GM12865 (cell line): Measurements from ENCODE around the gene RFXANK.

Experiments used
- DNase-seq: peaks from one replicate; pipeline ENCODE4 v3.0.0; 2010; ENCODE audit warnings: low read depth
- H3K4me3 ChIP-seq: 2 replicates; pipeline ENCODE4 v1.5.1; 2011; ENCODE audit warnings: mild to moderate bottlenecking, low read depth, low read length, control low read depth
- CTCF ChIP-seq: IDR thresholded peaks from 2 replicates; pipeline ENCODE4 v1.5.1; 2011; ENCODE audit warnings: low read length, control low read depth, low read depth, inconsistent platforms; ENCODE audit not compliant: insufficient read depth; ENCODE audit errors: missing control alignments

RFXANK gene

GRCh38 chr19:19230999-19231398, 38.9 kb downstream of the RFXANK start:
- no peak for TF ChIP-seq CTCF
- no peak for DNase-seq
- H3K4me3 ChIP-seq: no peak overlapping the region

DNA sequence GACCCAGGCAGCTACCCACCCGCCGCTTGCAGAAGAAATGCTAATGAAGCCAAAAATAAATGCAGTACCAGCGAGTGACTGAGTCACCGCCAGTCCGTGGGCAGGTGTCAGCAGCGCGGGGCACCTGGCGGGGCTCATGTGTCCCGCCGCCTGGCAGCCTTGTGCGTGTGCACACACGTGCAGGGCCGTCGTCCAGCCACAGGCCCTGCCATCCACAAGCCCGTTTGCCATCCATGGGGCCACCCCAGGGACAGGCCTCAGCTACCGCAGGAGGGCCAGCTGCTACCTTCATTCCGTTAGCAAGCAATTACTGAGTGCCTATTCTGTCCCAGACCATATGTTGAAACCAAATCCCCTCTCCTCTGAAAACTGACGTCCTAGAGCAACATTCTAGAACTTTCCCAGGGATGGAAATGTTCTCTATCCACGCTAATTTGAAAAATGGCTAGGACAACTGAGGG, 40.2 kb downstream of the RFXANK start:
- no peak for TF ChIP-seq CTCF
- H3K4me3 ChIP-seq: no peak overlapping the region
- no peak for DNase-seq

- H3K4me3 ChIP-seq: no peak overlapping the region
- DNase-seq: no peak
- no peak for TF ChIP-seq CTCF
Observed at GRCh38 chr19:19234220-19234816, 42.3 kb downstream of the RFXANK start.

DNA sequence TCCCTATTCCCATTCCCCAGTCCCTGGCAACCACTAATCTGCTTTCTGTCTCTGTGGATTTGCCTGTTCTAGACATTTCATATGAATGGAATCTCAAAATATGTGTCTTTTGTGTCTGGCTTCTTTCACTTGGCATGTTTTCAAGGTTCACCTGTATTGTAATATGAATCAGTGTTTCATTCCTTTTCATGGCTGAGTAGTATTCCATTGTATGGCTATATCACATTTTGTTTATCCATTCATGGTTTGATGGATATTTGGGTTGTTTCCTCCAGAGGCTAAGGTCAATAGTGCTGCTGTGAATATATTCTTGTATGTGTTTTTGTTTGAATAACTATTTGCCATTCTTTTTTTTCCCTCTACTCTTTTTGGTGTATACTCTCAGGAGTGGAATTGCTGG, 44.1 kb downstream of the RFXANK start:
- TF ChIP-seq CTCF: no peak
- DNase-seq: no peak
- H3K4me3 ChIP-seq: no peak overlapping the region

DNA sequence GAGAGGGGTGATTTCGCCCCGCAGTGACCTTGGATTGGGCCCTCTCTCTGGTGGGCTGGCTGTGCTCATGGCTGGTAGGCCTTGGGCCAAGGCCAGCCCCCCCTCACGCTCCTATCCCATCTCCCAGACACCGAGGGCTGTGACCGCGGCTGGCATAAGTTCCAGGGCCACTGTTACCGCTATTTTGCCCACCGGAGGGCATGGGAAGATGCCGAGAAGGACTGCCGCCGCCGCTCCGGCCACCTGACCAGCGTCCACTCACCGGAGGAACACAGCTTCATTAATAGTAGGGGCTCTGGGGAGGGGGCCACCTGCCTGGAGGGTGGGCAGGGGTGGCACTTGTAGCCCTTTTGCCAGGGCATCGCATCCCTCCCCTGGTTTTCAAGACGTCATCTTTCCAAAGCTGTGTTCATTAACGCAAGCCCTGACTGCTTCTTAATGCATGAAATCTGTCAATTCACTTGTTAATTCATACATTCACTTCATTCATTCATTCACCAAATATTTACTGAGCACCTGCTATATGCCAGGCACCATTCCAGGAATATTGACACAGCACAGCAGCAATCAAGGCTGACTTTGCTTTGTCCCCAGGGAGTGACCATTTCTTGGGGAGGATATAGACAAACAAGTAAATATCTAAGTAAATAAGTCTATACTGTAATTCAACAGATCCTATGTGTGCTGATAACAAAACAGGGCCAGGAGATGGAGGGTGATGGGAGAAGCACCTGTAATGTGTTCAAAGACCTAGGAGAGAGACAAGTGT, 46.3 kb downstream of the RFXANK start:
- no peak for TF ChIP-seq CTCF

DNA sequence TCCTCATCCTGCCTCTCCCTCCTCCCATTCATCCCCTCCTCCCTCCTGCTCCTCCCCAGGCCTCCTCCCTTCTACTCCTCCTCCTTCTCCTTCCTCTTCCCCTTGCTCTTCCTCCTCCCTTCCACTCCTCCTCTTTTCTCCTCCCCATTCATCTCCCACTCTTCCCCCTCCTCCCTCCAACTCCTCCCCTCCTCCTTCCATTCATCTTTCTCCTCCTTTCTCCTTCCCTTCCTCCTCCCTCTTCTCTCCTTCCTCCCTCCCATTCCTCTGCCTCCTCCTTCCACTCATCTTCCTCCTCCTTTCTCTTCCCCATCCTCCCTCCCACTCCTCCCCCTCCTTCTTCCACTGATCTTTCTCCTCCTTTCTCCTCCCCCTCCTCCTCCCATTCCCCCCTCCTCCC, 47.6 kb downstream of the RFXANK start:
- TF ChIP-seq CTCF: no peak
- no peak for DNase-seq
- H3K4me3 ChIP-seq: no peak overlapping the region

More for the DNA sequence above, 46.3 kb downstream of the RFXANK start:
- no peak overlapping the region for H3K4me3 ChIP-seq
- no peak for DNase-seq
